GM12878 (cell line): ENCODE results near the gene FBLN5. TPM values are rescaled to one million over a fixed set of nuclear protein-coding genes. Genes with fewer than 3 reads are reported as not detected.
"Not testable (repeated sequence)": the region's sequence is repeated elsewhere in the genome, so short reads cannot be mapped to it uniquely, and the experiment has no call there.

Source experiments
- ATAC-seq: fragments of 200-7000 bp; cut with Tn5 transposase; 3 replicates; pipeline ENCODE4 v1.9.1; 2020; ENCODE audit warnings: mild to moderate bottlenecking, moderate library complexity
- BruUV-seq: library from RNA; stranded (reverse); fragments of 400-500 nt; replicated peaks from 2 replicates; lab custom pipeline; 2021; lab: Mats Ljungman, UMichigan
- CTCF ChIA-PET: fragments of 300-600 bp; sonication (Branson Sonifier 250); formaldehyde crosslinking; extraction: SDS; loops from one replicate; lab custom pipeline; 2021; ENCODE audit warnings: inconsistent platforms; lab: Yijun Ruan, JAX
- POLR2A ChIA-PET: fragments of 350-600 bp; formaldehyde crosslinking; extraction: SDS; loops from one replicate; lab custom pipeline; 2021; ENCODE audit warnings: inconsistent platforms; lab: Charles Lee
- RAD21 ChIA-PET: fragments of 300-600 bp; sonication (Branson Sonifier 250); formaldehyde crosslinking; loops from one replicate; lab custom pipeline; 2023; ENCODE audit warnings: antibody characterized with exemption; ENCODE audit not compliant: unreplicated experiment; lab: Charles Lee
- SMC1A ChIA-PET: fragments of 300-600 bp; sonication (Branson Sonifier 250); formaldehyde crosslinking; loops from one replicate; lab custom pipeline; 2023; ENCODE audit not compliant: unreplicated experiment, uncharacterized antibody; lab: Charles Lee
- DNase-seq: peaks from one replicate; pipeline ENCODE4 v3.0.0-alpha.2; 2011; ENCODE audit warnings: low read depth, low spot score
- FAIRE-seq: peaks from 3 replicates; lab custom pipeline; 2011; peaks lifted over from hg19 to GRCh38; lab: Jason Lieb, UNC
- H2AFZ ChIP-seq: 2 replicates; pipeline ENCODE4 v1.6.0; 2011; ENCODE audit warnings: low read depth, low read length, control low read depth; ENCODE audit not compliant: control insufficient read depth
- H3K27ac ChIP-seq: 2 replicates; pipeline ENCODE4 v1.5.1; 2011; ENCODE audit warnings: control low read depth; ENCODE audit not compliant: control insufficient read depth, insufficient read depth
- H3K27me3 ChIP-seq, 2 experiments: replicated peaks in 1 of 2; 2 replicates each; pipeline versions ENCODE4 v1.6.0 to v1.6.1; 2011; ENCODE audit warnings: low read length in 1 of 2; ENCODE audit not compliant: control insufficient read depth in 2 of 2, insufficient read depth in 2 of 2
- H3K36me3 ChIP-seq, 2 experiments: 2 replicates each; pipeline ENCODE4 v1.5.1; 2011; ENCODE audit warnings: low read length in 1 of 2; ENCODE audit not compliant: control insufficient read depth in 2 of 2, insufficient read depth in 2 of 2
- H3K4me1 ChIP-seq: 2 replicates; pipeline ENCODE4 v1.6.1; 2011; ENCODE audit warnings: mild to moderate bottlenecking, low read length, moderate library complexity, mixed read lengths; ENCODE audit not compliant: control insufficient read depth, insufficient read depth
- H3K4me2 ChIP-seq: 2 replicates; pipeline ENCODE4 v1.6.0; 2011; ENCODE audit warnings: control low read depth; ENCODE audit not compliant: control insufficient read depth, insufficient read depth
- H3K4me3 ChIP-seq: fragments of 200-600 bp; sonication (generic); 2 replicates; pipeline ENCODE4 v1.5.1; 2016
- H3K79me2 ChIP-seq: 2 replicates; pipeline ENCODE4 v1.6.0; 2011; ENCODE audit warnings: low read length; ENCODE audit not compliant: control insufficient read depth, insufficient read depth
- H3K9ac ChIP-seq: 2 replicates; pipeline ENCODE4 v1.8.0; 2011; ENCODE audit warnings: low read length, control low read depth, mixed read lengths; ENCODE audit not compliant: control insufficient read depth, insufficient read depth
- H3K9me3 ChIP-seq: replicated peaks from 3 replicates; pipeline ENCODE4 v1.5.1; 2011; ENCODE audit warnings: mild to moderate bottlenecking, low read length; ENCODE audit not compliant: control insufficient read depth, insufficient read depth
- H4K20me1 ChIP-seq: 2 replicates; pipeline ENCODE4 v1.6.0; 2011; ENCODE audit not compliant: control insufficient read depth, insufficient read depth
- ATF7 ChIP-seq: fragments of 450-650 bp; IDR thresholded peaks from 2 replicates; pipeline ENCODE4 v1.6.1; 2016; ENCODE audit warnings: low read depth, mild to moderate bottlenecking
- DPF2 ChIP-seq: fragments of 450-650 bp; IDR thresholded peaks from 2 replicates; pipeline ENCODE4 v1.6.1; 2017; ENCODE audit warnings: mild to moderate bottlenecking
- EZH2 ChIP-seq: IDR thresholded peaks from 2 replicates; pipeline ENCODE4 v1.6.1; 2012; ENCODE audit warnings: low read depth, mild to moderate bottlenecking, control low read depth, inconsistent platforms, low read length, borderline replicate concordance; ENCODE audit not compliant: control insufficient read depth
- HDAC2 ChIP-seq: fragments of 200-600 bp; sonication (generic); IDR thresholded peaks from 2 replicates; pipeline ENCODE4 v1.6.1; 2017
- POLR2A ChIP-seq: IDR thresholded peaks from 2 replicates; pipeline ENCODE4 v1.6.1; 2011; ENCODE audit warnings: low read depth, mild to moderate bottlenecking, low read length
- RCOR1 ChIP-seq: conservative IDR thresholded peaks from 2 replicates; pipeline ENCODE4 v1.6.1; 2012; ENCODE audit warnings: low read depth, low read length, improper control_type of control experiment
- ZNF622 ChIP-seq: fragments of 450-650 bp; IDR thresholded peaks from 2 replicates; pipeline ENCODE4 v1.6.1; 2017; ENCODE audit warnings: mild to moderate bottlenecking, inconsistent platforms
- WGBS: methylation state at CpG from one replicate; pipeline ENCODE4 v1.1.6; 2016; ENCODE audit warnings: low lambda C conversion rate; ENCODE audit not compliant: insufficient replicate concordance, insufficient coverage; ENCODE audit errors: missing lambda C conversion rate; 5-methylcytosine and 5-hydroxymethylcytosine counted together
- in situ Hi-C: fragments of 300-500 bp; cut with MboI; formaldehyde crosslinking; loops from 9 replicates; pipeline ENCODE4 v1.14.3; 2018; ENCODE audit warnings: mixed read lengths
- intact Hi-C: fragments of 100-400 bp; cut with micrococcal nuclease; formaldehyde crosslinking; loops from one replicate; pipeline ENCODE4 v1.14.2; 2022; ENCODE audit not compliant: unreplicated experiment
- polyA plus RNA-seq, 11 experiments: library from polyadenylated mRNA; depleted of rRNA in 4 of 11; unstranded in 6 of 11; stranded (reverse) in 5 of 11; fragments of >200 nt; fragmentation: Nextera tagmentation in 4 of 11; fragmentation: Illumina TruSeq in 1 of 11; extraction: Ambion mirVana in 4 of 11; extraction: Trizol in 1 of 11; gene quantifications; 1 replicate in 1 of 11; 2 replicates in 10 of 11; pipeline versions ENCODE4 v1.2.1 to v1.2.3, GENCODE V29; 2011 to 2016; ENCODE audit warnings: inconsistent platforms in 2 of 11, missing spikeins in 2 of 11, low read depth in 1 of 11
- total RNA-seq, 4 experiments: library from RNA; depleted of rRNA in 3 of 4; stranded (reverse); fragments of >200 nt in 3 of 4; fragmentation: Illumina TruSeq in 1 of 4; extraction: Trizol in 1 of 4; gene quantifications; 2 replicates each; pipeline versions ENCODE4 v1.2.1 to v1.2.3, GENCODE V29; 2013 to 2021
- TF ChIP-seq, protein P1 (sequence below): IDR thresholded peaks from 2 replicates; pipeline ENCODE4 v1.6.1; 2012; ENCODE audit warnings: low read depth, low read length, improper control_type of control experiment

FBLN5 gene
- total and polyA plus RNA-seq, 10 of the 15 experiments (the other 5 are each of a cell fraction or from before 2014, with no cell fraction given), result 0.03 to 0.64 (median 0.24) TPM

DNA sequence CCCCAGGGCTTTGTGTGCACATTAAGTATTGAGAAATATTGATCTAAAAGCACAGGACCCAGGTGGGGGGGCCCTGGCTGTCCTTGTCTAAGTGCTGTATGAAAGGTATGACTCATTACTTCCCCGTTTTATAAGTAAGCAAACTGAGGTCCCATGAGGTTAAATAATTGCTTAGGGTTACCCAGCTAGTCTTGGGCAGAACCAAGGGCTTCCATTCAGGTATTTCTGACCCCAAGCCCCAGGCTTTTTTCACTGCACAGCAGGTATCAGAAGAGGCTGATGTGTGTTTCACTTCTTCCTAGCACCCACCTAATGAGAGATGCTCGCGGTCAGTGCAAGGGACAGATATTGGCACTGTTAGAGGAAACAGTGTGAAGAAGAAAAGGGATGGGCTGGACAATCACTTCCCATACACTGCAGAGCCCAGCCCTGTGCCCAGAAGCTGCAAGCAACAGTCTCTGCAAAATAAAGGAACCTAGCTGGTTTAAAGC, 75.4 kb downstream of the FBLN5 start (continued):
- TF ChIP-seq ZNF622 (no peak), DPF2 (peak; percentile 33; the same call in 1 of the 2 replicates), RCOR1 (no peak), HDAC2 (no peak), POLR2A (no peak), EZH2 (no peak), ATF7 (peak; percentile 42; the same call in 1 of the 2 replicates)
- TF ChIP-seq, protein P1, sequence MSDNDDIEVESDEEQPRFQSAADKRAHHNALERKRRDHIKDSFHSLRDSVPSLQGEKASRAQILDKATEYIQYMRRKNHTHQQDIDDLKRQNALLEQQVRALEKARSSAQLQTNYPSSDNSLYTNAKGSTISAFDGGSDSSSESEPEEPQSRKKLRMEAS, result no peak

DNA sequence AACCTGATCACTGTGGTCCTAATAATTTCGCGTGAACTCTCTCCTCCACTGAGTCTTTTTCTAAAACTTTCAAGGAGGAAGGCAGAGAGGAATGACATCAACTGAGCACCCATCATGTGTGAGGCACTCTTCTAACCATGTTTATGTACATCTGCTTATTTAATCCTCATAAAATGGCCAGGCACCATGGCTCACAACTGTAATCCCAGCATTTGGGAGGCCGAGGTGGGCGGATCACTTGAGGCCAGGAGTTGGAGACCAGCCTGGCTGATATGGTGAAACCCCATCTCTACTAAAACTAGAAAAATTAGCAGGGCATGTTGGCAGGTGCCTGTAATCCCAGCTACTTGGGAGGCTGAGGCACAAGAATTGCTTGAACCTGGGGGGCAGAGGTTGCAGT, 76.1 kb downstream of the FBLN5 start:
- intact Hi-C loops, H3K9me3 ChIP-seq, in situ Hi-C loops, ATAC-seq, H3K9ac ChIP-seq, BruUV-seq, FAIRE-seq, H2AFZ ChIP-seq, H4K20me1 ChIP-seq, H3K27me3 ChIP-seq, H3K36me3 ChIP-seq, DNase-seq, H3K27ac ChIP-seq, H3K4me2 ChIP-seq, H3K4me3 ChIP-seq, H3K79me2 ChIP-seq: not testable (repeated sequence)
- ChIA-PET SMC1A (interaction anchor here (1.0 to 1.4 kb wide), 2 partner anchors 36 to 40 kb away, joined by 3 to 5 read pairs; no protein-coding TSS in a partner anchor), CTCF (interaction anchor here (0.6 to 1.0 kb wide), 2 partner anchors 8 to 40 kb away, joined by 3 read pairs; no protein-coding TSS in a partner anchor), POLR2A (interaction anchor here (0.6 kb wide), 1 partner anchor 98 kb away, joined by 3 read pairs; no protein-coding TSS in a partner anchor), RAD21 (interaction anchor here (0.6 kb wide), 1 partner anchor 27 kb away, joined by 5 read pairs; no protein-coding TSS in a partner anchor)
- H3K4me1 ChIP-seq, result peaks cover 39% of the 10 kb centered on the region
- WGBS, result 86% methylated on average over 4 of the region's 4 CpGs
